C4-2B (cell line): ENCODE results near the gene PNPLA7.

Source experiments
- ZFX ChIP-seq: fragments of 450-650 bp; IDR thresholded peaks from 2 replicates; pipeline ENCODE4 v1.6.1; 2017
- TF ChIP-seq, protein P1 (sequence below): fragments of 450-650 bp; conservative IDR thresholded peaks from 2 replicates; pipeline ENCODE4 v1.5.1; 2017; ENCODE audit warnings: mild to moderate bottlenecking

- TF ChIP-seq, protein P1, sequence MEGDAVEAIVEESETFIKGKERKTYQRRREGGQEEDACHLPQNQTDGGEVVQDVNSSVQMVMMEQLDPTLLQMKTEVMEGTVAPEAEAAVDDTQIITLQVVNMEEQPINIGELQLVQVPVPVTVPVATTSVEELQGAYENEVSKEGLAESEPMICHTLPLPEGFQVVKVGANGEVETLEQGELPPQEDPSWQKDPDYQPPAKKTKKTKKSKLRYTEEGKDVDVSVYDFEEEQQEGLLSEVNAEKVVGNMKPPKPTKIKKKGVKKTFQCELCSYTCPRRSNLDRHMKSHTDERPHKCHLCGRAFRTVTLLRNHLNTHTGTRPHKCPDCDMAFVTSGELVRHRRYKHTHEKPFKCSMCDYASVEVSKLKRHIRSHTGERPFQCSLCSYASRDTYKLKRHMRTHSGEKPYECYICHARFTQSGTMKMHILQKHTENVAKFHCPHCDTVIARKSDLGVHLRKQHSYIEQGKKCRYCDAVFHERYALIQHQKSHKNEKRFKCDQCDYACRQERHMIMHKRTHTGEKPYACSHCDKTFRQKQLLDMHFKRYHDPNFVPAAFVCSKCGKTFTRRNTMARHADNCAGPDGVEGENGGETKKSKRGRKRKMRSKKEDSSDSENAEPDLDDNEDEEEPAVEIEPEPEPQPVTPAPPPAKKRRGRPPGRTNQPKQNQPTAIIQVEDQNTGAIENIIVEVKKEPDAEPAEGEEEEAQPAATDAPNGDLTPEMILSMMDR, result no peak
- TF ChIP-seq ZFX, result no peak
Observed at GRCh38 chr9:137570566-137570965, 20.4 kb upstream of the PNPLA7 start.
